GM21381 (cell line): ENCODE results near the gene NFKBIL1.

Source experiments
- ATAC-seq: cut with Tn5 transposase; IDR thresholded peaks from one replicate; pipeline ENCODE4 v1.9.1; 2021; ENCODE audit warnings: mild to moderate bottlenecking, moderate library complexity; ENCODE audit not compliant: unreplicated experiment

The NFKBIL1 gene

GRCh38 chr6:31559958-31560696 lies 12.7 kb downstream of the NFKBIL1 start:
- ATAC-seq, result peak; percentile 64

- ATAC-seq, result no peak
Observed at GRCh38 chr6:31560697-31561058, 13.3 kb downstream of the NFKBIL1 start.

GRCh38 chr6:31567531-31568370 lies 20.3 kb downstream of the NFKBIL1 start:
- ATAC-seq, result no peak

- ATAC-seq, result peak; percentile 59
Observed at GRCh38 chr6:31568537-31568961, 21.1 kb downstream of the NFKBIL1 start.

GRCh38 chr6:31569861-31570536 lies 22.6 kb downstream of the NFKBIL1 start:
- ATAC-seq, result no peak

- ATAC-seq, result no peak
Observed at GRCh38 chr6:31572041-31572911, 24.9 kb downstream of the NFKBIL1 start, which contains the start of gene LTA. Gene LTA, plus strand, starts transcription at chr6:31572289. Its CDS starts 454 bp downstream, at chr6:31572743.

GRCh38 chr6:31573239-31574105 lies 26.1 kb downstream of the NFKBIL1 start:
- ATAC-seq, result no peak

GRCh38 chr6:31574106-31575061 lies 27.0 kb downstream of the NFKBIL1 start:
- ATAC-seq, result no peak

- no peak for ATAC-seq
Observed at GRCh38 chr6:31575335-31575901, 28.0 kb downstream of the NFKBIL1 start, which contains the start of gene TNF. Gene TNF, plus strand, starts transcription at chr6:31575565. Its CDS starts 177 bp downstream, at chr6:31575742.

- no peak for ATAC-seq
Observed at GRCh38 chr6:31575952-31576685, 28.7 kb downstream of the NFKBIL1 start.

GRCh38 chr6:31576897-31577578 lies 29.6 kb downstream of the NFKBIL1 start:
- ATAC-seq, result no peak

GRCh38 chr6:31577579-31577966 lies 30.2 kb downstream of the NFKBIL1 start:
- ATAC-seq, result no peak

GRCh38 chr6:31578184-31579118 lies 31.0 kb downstream of the NFKBIL1 start:
- no peak for ATAC-seq

GRCh38 chr6:31579119-31579505 lies 31.7 kb downstream of the NFKBIL1 start:
- no peak for ATAC-seq

- ATAC-seq, result no peak
Observed at GRCh38 chr6:31579546-31580437, 32.4 kb downstream of the NFKBIL1 start.
